DMS114 treated with DMSO at 0.1 percent for 48 hours (cell line): ENCODE data around the gene ACSF2.

Experiments used
- DNase-seq: peaks from one replicate; lab custom pipeline; 2025; ENCODE audit not compliant: unreplicated experiment; lab: John Stamatoyannopoulos, UW

ACSF2 gene

DNA sequence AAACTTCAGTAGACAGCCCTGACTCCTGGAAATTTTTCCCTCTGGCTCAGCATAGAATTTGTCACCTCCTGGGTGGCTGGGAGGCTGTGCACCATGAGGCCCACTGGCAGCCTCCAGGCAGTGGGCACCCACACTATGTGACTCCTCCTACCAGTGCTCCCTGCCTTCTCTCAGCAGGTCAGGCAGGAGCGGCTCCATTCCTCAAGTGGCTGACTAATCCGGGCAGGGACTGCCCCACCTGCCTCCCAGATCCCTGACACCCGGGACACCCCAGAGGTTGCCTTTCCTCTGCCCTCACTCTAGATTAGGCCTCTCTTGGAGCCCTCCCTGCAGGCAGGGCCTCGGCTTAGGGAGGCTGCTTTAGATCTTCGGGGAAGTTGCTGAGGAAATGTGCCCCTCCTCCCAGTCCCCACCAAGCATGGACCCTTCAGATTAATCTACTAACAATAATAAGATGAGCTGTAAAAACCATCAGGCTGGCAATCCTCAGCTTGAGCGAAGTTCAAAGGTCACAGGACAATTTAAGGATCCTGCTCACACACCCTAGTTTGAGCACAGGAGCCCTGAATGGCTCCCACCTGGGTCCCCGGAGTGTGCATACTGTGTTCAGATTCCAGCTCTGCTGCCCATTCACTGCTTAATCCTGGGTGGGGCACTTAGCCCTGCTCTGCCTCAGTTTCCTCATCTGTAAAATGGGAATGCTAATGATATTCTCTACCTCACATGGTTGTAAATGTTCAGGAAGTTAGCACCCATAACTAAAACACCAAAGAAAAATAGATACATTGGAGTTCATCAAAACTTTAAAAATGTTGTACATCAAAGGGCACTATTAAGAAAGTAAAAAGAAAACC is 72.2 kb downstream of the ACSF2 start:
- no peak for DNase-seq

DNA sequence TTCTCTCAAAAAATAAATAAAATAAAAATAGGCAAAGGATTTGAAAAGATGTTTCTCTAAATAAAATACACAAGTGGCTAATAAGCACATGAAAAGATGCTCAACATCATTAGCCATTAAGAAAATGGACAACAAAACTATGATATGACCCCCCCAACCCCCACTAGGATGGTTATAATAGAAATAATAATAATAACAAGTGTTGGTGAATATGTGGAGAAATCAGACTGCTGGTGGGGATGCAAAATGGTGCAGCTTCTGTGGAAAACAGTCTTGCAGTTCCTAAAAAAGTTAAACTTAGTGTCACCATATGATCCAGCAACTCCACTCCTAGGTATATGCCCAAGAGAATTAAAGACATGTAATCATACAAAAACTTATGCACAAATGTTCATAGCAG is 73.3 kb downstream of the ACSF2 start:
- no peak for DNase-seq

DNA sequence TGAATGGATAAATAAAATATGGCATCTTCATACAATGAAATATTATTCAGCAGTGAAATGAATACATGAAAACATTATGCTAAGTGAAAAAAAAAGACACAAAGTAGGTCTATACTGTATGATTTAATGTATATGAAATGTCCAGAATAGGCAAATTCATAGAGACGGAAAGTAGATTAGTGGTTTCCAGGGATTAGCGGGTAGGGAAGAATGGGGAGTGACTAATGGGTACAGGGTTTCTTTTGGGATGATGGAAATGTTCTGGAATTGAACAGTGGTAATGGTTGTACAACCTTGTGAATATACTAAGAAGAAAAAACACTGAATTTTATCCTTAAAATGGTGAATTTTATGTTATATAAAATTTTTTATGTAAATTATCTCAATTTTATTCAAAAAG is 73.7 kb downstream of the ACSF2 start:
- DNase-seq: no peak

DNA sequence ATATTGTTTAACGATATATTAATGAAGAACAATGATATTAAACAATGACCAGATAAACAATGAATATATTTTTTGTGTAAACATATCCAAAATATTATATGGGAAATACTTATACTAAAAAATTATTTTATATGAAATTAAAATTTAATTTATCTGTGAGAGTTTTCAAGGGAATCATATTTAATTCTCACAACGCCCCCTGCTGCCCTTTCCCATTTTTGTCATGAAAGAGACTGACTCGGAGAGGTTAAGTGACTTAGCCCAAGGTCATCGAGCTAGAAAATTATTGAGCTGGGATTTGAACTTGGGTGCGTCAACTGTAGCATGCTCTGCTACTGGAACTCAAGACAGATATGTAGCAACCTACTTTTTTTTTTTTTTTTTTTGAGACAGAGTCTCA is 75.0 kb downstream of the ACSF2 start:
- DNase-seq: no peak

GRCh38 chr17:50502301-50502990 is 76.4 kb downstream of the ACSF2 start:
- DNase-seq: no peak

GRCh38 chr17:50505591-50506130 is 79.6 kb downstream of the ACSF2 start:
- no peak for DNase-seq

DNA sequence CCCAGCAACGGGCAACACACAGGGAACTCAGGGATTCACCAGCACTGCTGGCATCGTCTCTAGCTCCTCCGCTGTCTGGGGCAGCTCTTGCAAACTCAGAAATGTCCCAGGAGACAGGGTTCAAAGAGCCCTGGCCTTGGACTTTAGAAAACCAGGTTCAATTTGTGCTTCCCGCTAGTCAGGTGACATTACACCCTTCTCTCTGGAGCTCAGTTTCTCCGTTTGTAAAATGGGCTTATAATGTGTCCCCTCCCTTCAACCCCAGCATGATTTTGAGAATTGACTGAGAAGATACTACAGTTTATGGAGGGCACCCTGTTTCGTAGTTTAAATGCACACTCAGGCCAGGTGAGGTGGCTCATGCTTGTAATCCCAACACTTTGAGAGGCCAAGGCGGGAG is 80.3 kb downstream of the ACSF2 start:
- no peak for DNase-seq

GRCh38 chr17:50507871-50508572 is 82.0 kb downstream of the ACSF2 start, which contains the start of gene MYCBPAP:
Gene MYCBPAP, plus strand, starts transcription at chr17:50508439. Its CDS starts 236 bp downstream, at chr17:50508675.
- DNase-seq: peak; percentile 51

DNA sequence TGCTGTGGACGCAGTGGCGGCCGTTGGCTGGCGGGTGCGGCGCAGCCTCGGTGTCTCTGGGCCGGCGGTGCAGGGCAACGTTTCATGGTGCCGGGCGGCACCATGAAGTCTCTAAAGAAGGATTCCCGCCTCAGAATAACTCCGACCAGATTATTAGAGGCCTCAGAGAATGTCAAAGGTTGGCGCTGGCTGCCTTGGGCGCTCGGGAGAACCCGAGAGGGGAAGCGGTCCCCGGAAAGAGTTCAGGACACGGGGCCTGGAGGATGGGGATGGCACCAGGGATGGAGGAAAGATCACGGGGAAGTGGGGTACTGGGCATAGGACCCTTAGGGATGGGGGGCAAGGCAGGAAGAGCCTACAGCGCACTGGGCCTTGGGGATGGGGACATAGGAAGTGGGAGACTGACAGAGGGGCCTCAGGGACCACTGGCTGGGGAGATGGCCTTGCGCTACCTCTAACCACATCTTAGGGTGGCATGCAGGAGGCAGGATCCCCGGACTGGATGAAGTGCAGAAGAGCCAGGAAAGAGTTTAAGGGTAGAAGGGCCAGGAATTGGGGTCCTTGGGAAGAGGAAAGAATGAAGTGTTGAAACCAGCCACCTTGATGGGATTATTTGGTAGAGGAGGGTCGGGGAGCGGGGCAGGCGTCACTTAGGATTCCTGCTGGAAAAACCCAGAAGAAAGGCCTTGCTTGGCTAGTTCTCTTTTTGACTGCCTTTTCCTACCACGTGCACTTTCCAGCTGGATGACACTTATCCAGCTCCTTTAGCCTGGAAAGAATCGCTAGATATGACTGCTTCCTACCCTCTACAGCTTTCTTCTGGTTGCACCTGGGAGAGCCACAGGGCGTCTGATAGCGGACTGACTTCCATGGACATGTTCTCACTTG is 82.8 kb downstream of the ACSF2 start:
- no peak for DNase-seq

GRCh38 chr17:50511058-50511457 is 85.0 kb downstream of the ACSF2 start:
- no peak for DNase-seq

- no peak for DNase-seq
Observed at GRCh38 chr17:50513495-50513894, 87.5 kb downstream of the ACSF2 start.

GRCh38 chr17:50514388-50514787 is 88.4 kb downstream of the ACSF2 start:
- no peak for DNase-seq

GRCh38 chr17:50514936-50515702 is 89.1 kb downstream of the ACSF2 start:
- no peak for DNase-seq

- DNase-seq: no peak
Observed at GRCh38 chr17:50517011-50517410, 91.0 kb downstream of the ACSF2 start.

- no peak for DNase-seq
Observed at GRCh38 chr17:50517504-50518383, 91.7 kb downstream of the ACSF2 start.

GRCh38 chr17:50518384-50519023 is 92.5 kb downstream of the ACSF2 start:
- DNase-seq: no peak

- no peak for DNase-seq
Observed at GRCh38 chr17:50519141-50519834, 93.3 kb downstream of the ACSF2 start.

- DNase-seq: no peak
Observed at GRCh38 chr17:50520483-50520882, 94.5 kb downstream of the ACSF2 start.
